DMS79 (cell line): Measurements from ENCODE around the gene HSD11B1L.
"Not testable (repeated sequence)": the region's sequence is repeated elsewhere in the genome, so short reads cannot be mapped to it uniquely, and the experiment has no call there.

Experiments used
- DNase-seq: peaks from one replicate; lab custom pipeline; 2025; lab: John Stamatoyannopoulos, UW

Gene HSD11B1L

GRCh38 chr19:5698635-5699422 lies 18.0 kb downstream of the HSD11B1L start:
- DNase-seq = no peak

- no peak for DNase-seq
Observed at GRCh38 chr19:5700455-5701092, 19.7 kb downstream of the HSD11B1L start.

GRCh38 chr19:5702053-5702410 lies 21.2 kb downstream of the HSD11B1L start:
- not testable (repeated sequence) for DNase-seq

GRCh38 chr19:5703819-5704818 lies 23.3 kb downstream of the HSD11B1L start:
- no peak for DNase-seq

GRCh38 chr19:5705552-5705951 lies 24.7 kb downstream of the HSD11B1L start:
- DNase-seq = no peak

- no peak for DNase-seq
Observed at GRCh38 chr19:5706876-5707573, 26.2 kb downstream of the HSD11B1L start.

- no peak for DNase-seq
Observed at GRCh38 chr19:5707576-5708575, 27.0 kb downstream of the HSD11B1L start.

- no peak for DNase-seq
Observed at GRCh38 chr19:5711025-5711424, 30.2 kb downstream of the HSD11B1L start.

GRCh38 chr19:5711713-5712161 lies 30.9 kb downstream of the HSD11B1L start:
- no peak for DNase-seq

GRCh38 chr19:5713228-5713627 lies 32.4 kb downstream of the HSD11B1L start:
- no peak for DNase-seq

- DNase-seq = no peak
Observed at GRCh38 chr19:5714816-5715215, 34.0 kb downstream of the HSD11B1L start.

GRCh38 chr19:5717215-5717935 lies 36.5 kb downstream of the HSD11B1L start:
- DNase-seq = no peak

- DNase-seq = no peak
Observed at GRCh38 chr19:5718037-5718578, 37.3 kb downstream of the HSD11B1L start.

- DNase-seq = no peak
Observed at GRCh38 chr19:5718579-5719273, 37.9 kb downstream of the HSD11B1L start.

- DNase-seq = peak; percentile 8
Observed at GRCh38 chr19:5719274-5719960, 38.6 kb downstream of the HSD11B1L start.

GRCh38 chr19:5719961-5720790 lies 39.3 kb downstream of the HSD11B1L start, which contains the start of the genes CATSPERD and LONP1:
Gene CATSPERD, plus strand, starts transcription at chr19:5720637. Its CDS starts 101 bp downstream, at chr19:5720738.
Gene LONP1, minus strand, starts transcription at chr19:5720146. Its CDS starts 14 bp downstream, at chr19:5720132.
- DNase-seq = peak; percentile 97

- no peak for DNase-seq
Observed at GRCh38 chr19:5727453-5728050, 46.7 kb downstream of the HSD11B1L start.
